GM23338 (cell line): Measurements from ENCODE around the gene CCDC120. TPM values are rescaled to one million over a fixed set of nuclear protein-coding genes. Genes with fewer than 3 reads are reported as not detected.

Experiments used
- ATAC-seq: fragments of 200-7000 bp; cut with Tn5 transposase; 3 replicates; pipeline ENCODE4 v1.9.1; 2020
- DNase-seq: peaks from one replicate; pipeline ENCODE4 v3.0.0-alpha.2; 2015; ENCODE audit warnings: low spot score
- H2AFZ ChIP-seq: fragments of 200-600 bp; sonication (generic); 2 replicates; pipeline ENCODE4 v1.8.0; 2016; ENCODE audit warnings: antibody characterized with exemption, mild to moderate bottlenecking, moderate library complexity
- H3F3A ChIP-seq: fragments of 200-600 bp; sonication (generic); replicated peaks from 2 replicates; pipeline ENCODE4 v1.8.0; 2017; ENCODE audit warnings: antibody characterized with exemption, mixed run types, low read depth
- H3K27ac ChIP-seq: fragments of 200-600 bp; sonication (generic); 2 replicates; pipeline ENCODE4 v1.6.1; 2016; ENCODE audit warnings: low read depth
- H3K27me3 ChIP-seq: fragments of 200-600 bp; sonication (generic); 2 replicates; pipeline ENCODE4 v1.8.0; 2016; ENCODE audit warnings: mild to moderate bottlenecking, mixed run types, moderate library complexity; ENCODE audit not compliant: insufficient read depth
- H3K36me3 ChIP-seq: fragments of 200-600 bp; sonication (generic); 2 replicates; pipeline ENCODE4 v1.8.0; 2016; ENCODE audit warnings: mild to moderate bottlenecking; ENCODE audit not compliant: insufficient read depth
- H3K4me1 ChIP-seq: fragments of 200-600 bp; sonication (generic); 2 replicates; pipeline ENCODE4 v1.8.0; 2016; ENCODE audit warnings: mild to moderate bottlenecking, moderate library complexity; ENCODE audit not compliant: insufficient read depth
- H3K4me2 ChIP-seq: fragments of 200-600 bp; sonication (generic); 2 replicates; pipeline ENCODE4 v1.7.1; 2017; ENCODE audit warnings: mixed run types
- H3K4me3 ChIP-seq: fragments of 200-600 bp; sonication (generic); 2 replicates; pipeline ENCODE4 v1.6.1; 2016; ENCODE audit warnings: mixed run types
- H3K79me2 ChIP-seq: fragments of 200-600 bp; sonication (generic); replicated peaks from 2 replicates; pipeline ENCODE4 v1.8.0; 2017; ENCODE audit warnings: mild to moderate bottlenecking; ENCODE audit not compliant: insufficient read depth
- H3K9me2 ChIP-seq: fragments of 200-600 bp; sonication (generic); 2 replicates; pipeline ENCODE4 v1.8.0; 2017; ENCODE audit not compliant: insufficient read depth
- H4K20me1 ChIP-seq: fragments of 200-600 bp; sonication (generic); replicated peaks from 2 replicates; pipeline ENCODE4 v1.8.0; 2017; ENCODE audit warnings: mild to moderate bottlenecking; ENCODE audit not compliant: insufficient read depth
- H3K27ac Mint-ChIP-seq: 2 replicates; pipeline ENCODE4 v1.8.0; 2020; ENCODE audit warnings: inconsistent platforms, mild to moderate bottlenecking, moderate library complexity, mixed read lengths
- H3K27me3 Mint-ChIP-seq: 3 replicates; pipeline ENCODE4 v1.8.0; 2022; ENCODE audit warnings: low read depth, mild to moderate bottlenecking, moderate library complexity, mixed read lengths, inconsistent platforms; ENCODE audit not compliant: insufficient read depth, poor library complexity
- H3K36me3 Mint-ChIP-seq: 3 replicates; pipeline ENCODE4 v1.8.0; 2021; ENCODE audit warnings: low read depth, mild to moderate bottlenecking, inconsistent platforms, moderate library complexity, mixed read lengths
- H3K4me1 Mint-ChIP-seq: 3 replicates; pipeline ENCODE4 v1.8.0; 2020; ENCODE audit warnings: mild to moderate bottlenecking, inconsistent platforms, mixed read lengths
- H3K4me3 Mint-ChIP-seq: 3 replicates; pipeline ENCODE4 v1.8.0; 2021; ENCODE audit warnings: moderate library complexity, mild to moderate bottlenecking, inconsistent platforms, mixed read lengths
- H3K9me3 Mint-ChIP-seq: 3 replicates; pipeline ENCODE4 v1.8.0; 2020; ENCODE audit warnings: moderate library complexity, mild to moderate bottlenecking, inconsistent platforms, mixed read lengths
- EZH2 ChIP-seq: fragments of 200-600 bp; sonication (generic); IDR thresholded peaks from one replicate; pipeline ENCODE4 v1.8.0; 2017; ENCODE audit warnings: antibody characterized with exemption, mild to moderate bottlenecking, low read depth; ENCODE audit not compliant: unreplicated experiment
- EZH2phosphoT487 ChIP-seq: fragments of 200-600 bp; sonication (generic); IDR thresholded peaks from one replicate; pipeline ENCODE4 v1.8.1; 2018; ENCODE audit warnings: antibody characterized with exemption; ENCODE audit not compliant: unreplicated experiment
- JUNB ChIP-seq: IDR thresholded peaks from one replicate; pipeline ENCODE4 v1.6.1; 2016; ENCODE audit warnings: antibody characterized with exemption; ENCODE audit not compliant: unreplicated experiment
- NANOG ChIP-seq: IDR thresholded peaks from 2 replicates; pipeline ENCODE4 v1.6.1; 2016; ENCODE audit warnings: antibody characterized with exemption, borderline replicate concordance
- POLR2AphosphoS5 ChIP-seq: IDR thresholded peaks from 2 replicates; pipeline ENCODE4 v1.6.1; 2016; ENCODE audit warnings: antibody characterized with exemption, low read depth
- ZNF114 ChIP-seq: fragments of 250-450 bp; sonication (Bioruptor Pico); IDR thresholded peaks from 2 replicates; pipeline ENCODE4 v1.5.0; 2020; ENCODE audit warnings: mild to moderate bottlenecking, moderate library complexity
- ZNF331 ChIP-seq: fragments of 250-450 bp; sonication (Bioruptor Pico); IDR thresholded peaks from 2 replicates; pipeline ENCODE4 v1.5.0; 2020; ENCODE audit warnings: low read depth, mild to moderate bottlenecking, moderate library complexity
- polyA plus RNA-seq: library from polyadenylated mRNA; unstranded; fragments of >200 nt; fragmentation: Nextera tagmentation; extraction: Ambion mirVana; gene quantifications from 2 replicates; pipeline ENCODE4 v1.2.1, GENCODE V29; 2016
- total RNA-seq: library from RNA; depleted of rRNA; stranded (reverse); fragments of >200 nt; shearing (Covaris generic); gene quantifications from 2 replicates; pipeline ENCODE4 v1.2.3, GENCODE V29; 2014
- TF ChIP-seq, protein P1 (sequence below), 2 experiments: fragments of 200-600 bp in 1 of 2; sonication (generic) in 1 of 2; conservative IDR thresholded peaks; 2 replicates each; pipeline versions ENCODE4 v1.5.1 to v1.6.1; 2016 to 2017; ENCODE audit warnings: antibody characterized with exemption in 2 of 2, low read depth in 2 of 2, mild to moderate bottlenecking in 2 of 2, moderate library complexity in 1 of 2
- TF ChIP-seq, protein P2 (sequence below): fragments of 250-450 bp; sonication (Bioruptor Pico); IDR thresholded peaks from 2 replicates; pipeline ENCODE4 v1.5.0; 2020; ENCODE audit warnings: mild to moderate bottlenecking, moderate library complexity
- TF ChIP-seq, protein P3 (sequence below): IDR thresholded peaks from one replicate; pipeline ENCODE4 v1.6.1; 2018; ENCODE audit warnings: antibody characterized with exemption; ENCODE audit not compliant: unreplicated experiment
- TF ChIP-seq, protein P4 (sequence below): IDR thresholded peaks from 2 replicates; pipeline ENCODE4 v1.6.1; 2016; ENCODE audit warnings: antibody characterized with exemption

The CCDC120 gene
- total and polyA plus RNA-seq, 2 experiments from 2014 or later: 3.3 to 9.9 TPM

- peak overlapping the region; percentile 85 for H3K4me3 Mint-ChIP-seq
Measured at GRCh38 chrX:49072712-49073095, 13.9 kb downstream of the CCDC120 start.

More at GRCh38 chrX:49072712-49073095, 13.9 kb downstream of the CCDC120 start:
- H3K36me3 ChIP-seq: no peaks in the 10 kb centered on the region
- peak overlapping the region; percentile 84 for H3K4me2 ChIP-seq
- H3K79me2 ChIP-seq: peaks cover 4% of the 10 kb centered on the region; the same call in 1 of the 2 replicates
- no peaks in the 10 kb centered on the region for H3K36me3 Mint-ChIP-seq
- peaks cover 14% of the 10 kb centered on the region for H3K4me1 Mint-ChIP-seq
- H2AFZ ChIP-seq: no peak overlapping the region
- H3K27me3 ChIP-seq: no peaks in the 10 kb centered on the region
- peaks cover 14% of the 10 kb centered on the region for H3K27me3 Mint-ChIP-seq
- H3K27ac ChIP-seq: no peak overlapping the region
- H3F3A ChIP-seq: no peaks in the 10 kb centered on the region
- H3K4me3 ChIP-seq: peak overlapping the region; percentile 83
- H3K4me1 ChIP-seq: no peaks in the 10 kb centered on the region
- no peak for DNase-seq
- peak overlapping the region; percentile 56; the same call in 1 of the 2 replicates for H3K27ac Mint-ChIP-seq
- TF ChIP-seq POLR2AphosphoS5: no peak
- no peak for TF ChIP-seq EZH2
- no peak for TF ChIP-seq JUNB
- TF ChIP-seq, protein P1, sequence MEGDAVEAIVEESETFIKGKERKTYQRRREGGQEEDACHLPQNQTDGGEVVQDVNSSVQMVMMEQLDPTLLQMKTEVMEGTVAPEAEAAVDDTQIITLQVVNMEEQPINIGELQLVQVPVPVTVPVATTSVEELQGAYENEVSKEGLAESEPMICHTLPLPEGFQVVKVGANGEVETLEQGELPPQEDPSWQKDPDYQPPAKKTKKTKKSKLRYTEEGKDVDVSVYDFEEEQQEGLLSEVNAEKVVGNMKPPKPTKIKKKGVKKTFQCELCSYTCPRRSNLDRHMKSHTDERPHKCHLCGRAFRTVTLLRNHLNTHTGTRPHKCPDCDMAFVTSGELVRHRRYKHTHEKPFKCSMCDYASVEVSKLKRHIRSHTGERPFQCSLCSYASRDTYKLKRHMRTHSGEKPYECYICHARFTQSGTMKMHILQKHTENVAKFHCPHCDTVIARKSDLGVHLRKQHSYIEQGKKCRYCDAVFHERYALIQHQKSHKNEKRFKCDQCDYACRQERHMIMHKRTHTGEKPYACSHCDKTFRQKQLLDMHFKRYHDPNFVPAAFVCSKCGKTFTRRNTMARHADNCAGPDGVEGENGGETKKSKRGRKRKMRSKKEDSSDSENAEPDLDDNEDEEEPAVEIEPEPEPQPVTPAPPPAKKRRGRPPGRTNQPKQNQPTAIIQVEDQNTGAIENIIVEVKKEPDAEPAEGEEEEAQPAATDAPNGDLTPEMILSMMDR (conservative IDR thresholded peaks at IDR 0.05; ENCODE audit: low read depth in 2 of 2): no peak
- TF ChIP-seq, protein P2, sequence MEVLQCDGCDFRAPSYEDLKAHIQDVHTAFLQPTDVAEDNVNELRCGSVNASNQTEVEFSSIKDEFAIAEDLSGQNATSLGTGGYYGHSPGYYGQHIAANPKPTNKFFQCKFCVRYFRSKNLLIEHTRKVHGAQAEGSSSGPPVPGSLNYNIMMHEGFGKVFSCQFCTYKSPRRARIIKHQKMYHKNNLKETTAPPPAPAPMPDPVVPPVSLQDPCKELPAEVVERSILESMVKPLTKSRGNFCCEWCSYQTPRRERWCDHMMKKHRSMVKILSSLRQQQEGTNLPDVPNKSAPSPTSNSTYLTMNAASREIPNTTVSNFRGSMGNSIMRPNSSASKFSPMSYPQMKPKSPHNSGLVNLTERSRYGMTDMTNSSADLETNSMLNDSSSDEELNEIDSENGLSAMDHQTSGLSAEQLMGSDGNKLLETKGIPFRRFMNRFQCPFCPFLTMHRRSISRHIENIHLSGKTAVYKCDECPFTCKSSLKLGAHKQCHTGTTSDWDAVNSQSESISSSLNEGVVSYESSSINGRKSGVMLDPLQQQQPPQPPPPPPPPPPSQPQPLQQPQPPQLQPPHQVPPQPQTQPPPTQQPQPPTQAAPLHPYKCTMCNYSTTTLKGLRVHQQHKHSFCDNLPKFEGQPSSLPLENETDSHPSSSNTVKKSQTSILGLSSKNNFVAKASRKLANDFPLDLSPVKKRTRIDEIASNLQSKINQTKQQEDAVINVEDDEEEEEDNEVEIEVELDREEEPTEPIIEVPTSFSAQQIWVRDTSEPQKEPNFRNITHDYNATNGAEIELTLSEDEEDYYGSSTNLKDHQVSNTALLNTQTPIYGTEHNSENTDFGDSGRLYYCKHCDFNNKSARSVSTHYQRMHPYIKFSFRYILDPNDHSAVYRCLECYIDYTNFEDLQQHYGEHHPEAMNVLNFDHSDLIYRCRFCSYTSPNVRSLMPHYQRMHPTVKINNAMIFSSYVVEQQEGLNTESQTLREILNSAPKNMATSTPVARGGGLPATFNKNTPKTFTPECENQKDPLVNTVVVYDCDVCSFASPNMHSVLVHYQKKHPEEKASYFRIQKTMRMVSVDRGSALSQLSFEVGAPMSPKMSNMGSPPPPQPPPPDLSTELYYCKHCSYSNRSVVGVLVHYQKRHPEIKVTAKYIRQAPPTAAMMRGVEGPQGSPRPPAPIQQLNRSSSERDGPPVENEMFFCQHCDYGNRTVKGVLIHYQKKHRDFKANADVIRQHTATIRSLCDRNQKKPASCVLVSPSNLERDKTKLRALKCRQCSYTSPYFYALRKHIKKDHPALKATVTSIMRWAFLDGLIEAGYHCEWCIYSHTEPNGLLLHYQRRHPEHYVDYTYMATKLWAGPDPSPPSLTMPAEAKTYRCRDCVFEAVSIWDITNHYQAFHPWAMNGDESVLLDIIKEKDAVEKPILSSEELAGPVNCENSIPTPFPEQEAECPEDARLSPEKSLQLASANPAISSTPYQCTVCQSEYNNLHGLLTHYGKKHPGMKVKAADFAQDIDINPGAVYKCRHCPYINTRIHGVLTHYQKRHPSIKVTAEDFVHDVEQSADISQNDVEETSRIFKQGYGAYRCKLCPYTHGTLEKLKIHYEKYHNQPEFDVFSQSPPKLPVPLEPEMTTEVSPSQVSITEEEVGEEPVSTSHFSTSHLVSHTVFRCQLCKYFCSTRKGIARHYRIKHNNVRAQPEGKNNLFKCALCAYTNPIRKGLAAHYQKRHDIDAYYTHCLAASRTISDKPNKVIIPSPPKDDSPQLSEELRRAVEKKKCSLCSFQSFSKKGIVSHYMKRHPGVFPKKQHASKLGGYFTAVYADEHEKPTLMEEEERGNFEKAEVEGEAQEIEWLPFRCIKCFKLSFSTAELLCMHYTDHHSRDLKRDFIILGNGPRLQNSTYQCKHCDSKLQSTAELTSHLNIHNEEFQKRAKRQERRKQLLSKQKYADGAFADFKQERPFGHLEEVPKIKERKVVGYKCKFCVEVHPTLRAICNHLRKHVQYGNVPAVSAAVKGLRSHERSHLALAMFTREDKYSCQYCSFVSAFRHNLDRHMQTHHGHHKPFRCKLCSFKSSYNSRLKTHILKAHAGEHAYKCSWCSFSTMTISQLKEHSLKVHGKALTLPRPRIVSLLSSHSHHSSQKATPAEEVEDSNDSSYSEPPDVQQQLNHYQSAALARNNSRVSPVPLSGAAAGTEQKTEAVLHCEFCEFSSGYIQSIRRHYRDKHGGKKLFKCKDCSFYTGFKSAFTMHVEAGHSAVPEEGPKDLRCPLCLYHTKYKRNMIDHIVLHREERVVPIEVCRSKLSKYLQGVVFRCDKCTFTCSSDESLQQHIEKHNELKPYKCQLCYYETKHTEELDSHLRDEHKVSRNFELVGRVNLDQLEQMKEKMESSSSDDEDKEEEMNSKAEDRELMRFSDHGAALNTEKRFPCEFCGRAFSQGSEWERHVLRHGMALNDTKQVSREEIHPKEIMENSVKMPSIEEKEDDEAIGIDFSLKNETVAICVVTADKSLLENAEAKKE (CRISPR knock-in tag): no peak
- TF ChIP-seq, protein P3, sequence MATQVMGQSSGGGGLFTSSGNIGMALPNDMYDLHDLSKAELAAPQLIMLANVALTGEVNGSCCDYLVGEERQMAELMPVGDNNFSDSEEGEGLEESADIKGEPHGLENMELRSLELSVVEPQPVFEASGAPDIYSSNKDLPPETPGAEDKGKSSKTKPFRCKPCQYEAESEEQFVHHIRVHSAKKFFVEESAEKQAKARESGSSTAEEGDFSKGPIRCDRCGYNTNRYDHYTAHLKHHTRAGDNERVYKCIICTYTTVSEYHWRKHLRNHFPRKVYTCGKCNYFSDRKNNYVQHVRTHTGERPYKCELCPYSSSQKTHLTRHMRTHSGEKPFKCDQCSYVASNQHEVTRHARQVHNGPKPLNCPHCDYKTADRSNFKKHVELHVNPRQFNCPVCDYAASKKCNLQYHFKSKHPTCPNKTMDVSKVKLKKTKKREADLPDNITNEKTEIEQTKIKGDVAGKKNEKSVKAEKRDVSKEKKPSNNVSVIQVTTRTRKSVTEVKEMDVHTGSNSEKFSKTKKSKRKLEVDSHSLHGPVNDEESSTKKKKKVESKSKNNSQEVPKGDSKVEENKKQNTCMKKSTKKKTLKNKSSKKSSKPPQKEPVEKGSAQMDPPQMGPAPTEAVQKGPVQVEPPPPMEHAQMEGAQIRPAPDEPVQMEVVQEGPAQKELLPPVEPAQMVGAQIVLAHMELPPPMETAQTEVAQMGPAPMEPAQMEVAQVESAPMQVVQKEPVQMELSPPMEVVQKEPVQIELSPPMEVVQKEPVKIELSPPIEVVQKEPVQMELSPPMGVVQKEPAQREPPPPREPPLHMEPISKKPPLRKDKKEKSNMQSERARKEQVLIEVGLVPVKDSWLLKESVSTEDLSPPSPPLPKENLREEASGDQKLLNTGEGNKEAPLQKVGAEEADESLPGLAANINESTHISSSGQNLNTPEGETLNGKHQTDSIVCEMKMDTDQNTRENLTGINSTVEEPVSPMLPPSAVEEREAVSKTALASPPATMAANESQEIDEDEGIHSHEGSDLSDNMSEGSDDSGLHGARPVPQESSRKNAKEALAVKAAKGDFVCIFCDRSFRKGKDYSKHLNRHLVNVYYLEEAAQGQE: no peak
- no peak for TF ChIP-seq ZNF114 (CRISPR knock-in tag)
- TF ChIP-seq NANOG: no peak
- TF ChIP-seq, protein P4, sequence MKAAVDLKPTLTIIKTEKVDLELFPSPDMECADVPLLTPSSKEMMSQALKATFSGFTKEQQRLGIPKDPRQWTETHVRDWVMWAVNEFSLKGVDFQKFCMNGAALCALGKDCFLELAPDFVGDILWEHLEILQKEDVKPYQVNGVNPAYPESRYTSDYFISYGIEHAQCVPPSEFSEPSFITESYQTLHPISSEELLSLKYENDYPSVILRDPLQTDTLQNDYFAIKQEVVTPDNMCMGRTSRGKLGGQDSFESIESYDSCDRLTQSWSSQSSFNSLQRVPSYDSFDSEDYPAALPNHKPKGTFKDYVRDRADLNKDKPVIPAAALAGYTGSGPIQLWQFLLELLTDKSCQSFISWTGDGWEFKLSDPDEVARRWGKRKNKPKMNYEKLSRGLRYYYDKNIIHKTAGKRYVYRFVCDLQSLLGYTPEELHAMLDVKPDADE: no peak
- no peak for TF ChIP-seq ZNF331 (CRISPR knock-in tag)
- TF ChIP-seq EZH2phosphoT487: no peak
- H4K20me1 ChIP-seq: no peaks in the 10 kb centered on the region
- ATAC-seq: peak; percentile 4
- H3K9me2 ChIP-seq: no peaks in the 10 kb centered on the region
- no peaks in the 10 kb centered on the region; the same call in 1 of the 3 replicates for H3K9me3 Mint-ChIP-seq
